Uterine smooth muscle cell (primary cell): ENCODE measurements around the gene FOXF1. TPM values are rescaled to one million over a fixed set of nuclear protein-coding genes. Genes with fewer than 3 reads are reported as not detected.

ENCODE experiments used
- total RNA-seq: library from RNA; depleted of rRNA; stranded (reverse); fragments of >200 nt; gene quantifications from 2 replicates; pipeline ENCODE4 v1.2.3, GENCODE V29; 2014

FOXF1 gene
- total RNA-seq = 7.2 and 12.2 TPM in 2 replicates

GRCh38 chr16:86510465-86511261 is at the start of gene FOXF1:
TSS of gene FOXF1 (plus strand) at chr16:86510527. CDS start at chr16:86510570, 43 bp downstream.

GRCh38 chr16:86554917-86555703 is 44.8 kb downstream of the FOXF1 start, which contains the start of gene MTHFSD:
TSS of gene MTHFSD (minus strand) at chr16:86555235. CDS start at chr16:86555184, 51 bp downstream.

Other genes starting within 250 kb of the FOXF1 start
- 17.3 and 19.1 TPM in 2 replicates for gene MTHFSD, start 44.7 kb downstream of the FOXF1 start, total RNA-seq
- 1.2 and 1.8 TPM in 2 replicates for gene FOXC2, start 56.3 kb downstream of the FOXF1 start, total RNA-seq
- gene FOXL1, start 68.0 kb downstream of the FOXF1 start, total RNA-seq = 16.2 and 36.7 TPM in 2 replicates